CD8-positive, alpha-beta memory T cell (primary cell): ENCODE results near the gene GEMIN7. TPM values are rescaled to one million over a fixed set of nuclear protein-coding genes. Genes with fewer than 3 reads are reported as not detected.

Experiments
- CTCF ChIA-PET: fragments of 350-600 bp; sonication (Branson Sonifier 250); formaldehyde crosslinking; loops from one replicate; lab custom pipeline; 2021; ENCODE audit warnings: antibody characterized with exemption; lab: Charles Lee
- POLR2A ChIA-PET: fragments of 350-600 bp; sonication (Branson Sonifier 250); formaldehyde crosslinking; loops from one replicate; lab custom pipeline; 2021; ENCODE audit warnings: antibody characterized with exemption; lab: Charles Lee
- DNase-seq, 5 donors: peaks; one replicate each; pipeline versions ENCODE4 v3.0.0 to v3.0.0-alpha.2; 2020 to 2022; ENCODE audit warnings: mixed read lengths in 1 of 5
- H3K27ac ChIP-seq: one replicate; pipeline ENCODE4 v1.7.0; 2013; ENCODE audit warnings: low read depth, mild to moderate bottlenecking, low read length, moderate library complexity
- H3K27me3 ChIP-seq: 2 replicates; pipeline ENCODE4 v1.7.0; 2013; ENCODE audit warnings: low read length, mild to moderate bottlenecking; ENCODE audit not compliant: insufficient read depth, poor library complexity, severe bottlenecking
- H3K36me3 ChIP-seq: 2 replicates; pipeline ENCODE4 v1.7.0; 2013; ENCODE audit warnings: mild to moderate bottlenecking, low read length, moderate library complexity; ENCODE audit not compliant: insufficient read depth
- H3K4me1 ChIP-seq: 2 replicates; pipeline ENCODE4 v1.7.0; 2013; ENCODE audit warnings: mild to moderate bottlenecking, low read length, moderate library complexity; ENCODE audit not compliant: insufficient read depth
- H3K4me3 ChIP-seq: 2 replicates; pipeline ENCODE4 v1.7.0; 2013; ENCODE audit warnings: mild to moderate bottlenecking, low read length
- H3K9me3 ChIP-seq: 2 replicates; pipeline ENCODE4 v1.7.0; 2013; ENCODE audit warnings: mild to moderate bottlenecking, low read length
- H3K27ac Mint-ChIP-seq, 8 donors: one replicate each; pipeline ENCODE4 v1.8.0; 2020 to 2021; ENCODE audit warnings: mixed read lengths in 8 of 8, mild to moderate bottlenecking in 6 of 8, inconsistent platforms in 3 of 8, moderate library complexity in 3 of 8
- H3K27me3 Mint-ChIP-seq, 2 donors: one replicate each; pipeline ENCODE4 v1.8.0; 2020 to 2021; ENCODE audit warnings: mixed read lengths in 2 of 2, mild to moderate bottlenecking in 1 of 2, moderate library complexity in 1 of 2
- H3K36me3 Mint-ChIP-seq, 3 donors: one replicate each; pipeline ENCODE4 v1.8.0; 2020 to 2021; ENCODE audit warnings: mixed read lengths in 3 of 3, inconsistent platforms in 1 of 3, mild to moderate bottlenecking in 1 of 3
- H3K4me1 Mint-ChIP-seq, 3 donors: one replicate each; pipeline ENCODE4 v1.8.0; 2020 to 2021; ENCODE audit warnings: mixed read lengths in 3 of 3, inconsistent platforms in 1 of 3, mild to moderate bottlenecking in 1 of 3
- H3K4me3 Mint-ChIP-seq, 7 donors: one replicate each; pipeline ENCODE4 v1.8.0; 2020 to 2021; ENCODE audit warnings: mixed read lengths in 7 of 7, mild to moderate bottlenecking in 6 of 7, moderate library complexity in 4 of 7, inconsistent platforms in 2 of 7
- H3K9me3 Mint-ChIP-seq, 5 donors: one replicate each; pipeline ENCODE4 v1.8.0; 2020 to 2022; ENCODE audit warnings: mixed read lengths in 5 of 5, mild to moderate bottlenecking in 3 of 5, moderate library complexity in 2 of 5, inconsistent platforms in 1 of 5
- polyA plus RNA-seq: library from polyadenylated mRNA; unstranded; fragments of 300-500 nt; fragmentation: Illumina TruSeq; gene quantifications from one replicate; pipeline ENCODE4 v1.2.3, GENCODE V29; 2021
- total RNA-seq, 2 experiments: library from RNA; stranded (reverse); gene quantifications; one replicate each; pipeline ENCODE4 v1.2.3, GENCODE V29; 2021

The GEMIN7 gene
- total and polyA plus RNA-seq, 3 experiments from 2014 or later, result 51.6 to 93.5 (median 51.6) TPM

DNA sequence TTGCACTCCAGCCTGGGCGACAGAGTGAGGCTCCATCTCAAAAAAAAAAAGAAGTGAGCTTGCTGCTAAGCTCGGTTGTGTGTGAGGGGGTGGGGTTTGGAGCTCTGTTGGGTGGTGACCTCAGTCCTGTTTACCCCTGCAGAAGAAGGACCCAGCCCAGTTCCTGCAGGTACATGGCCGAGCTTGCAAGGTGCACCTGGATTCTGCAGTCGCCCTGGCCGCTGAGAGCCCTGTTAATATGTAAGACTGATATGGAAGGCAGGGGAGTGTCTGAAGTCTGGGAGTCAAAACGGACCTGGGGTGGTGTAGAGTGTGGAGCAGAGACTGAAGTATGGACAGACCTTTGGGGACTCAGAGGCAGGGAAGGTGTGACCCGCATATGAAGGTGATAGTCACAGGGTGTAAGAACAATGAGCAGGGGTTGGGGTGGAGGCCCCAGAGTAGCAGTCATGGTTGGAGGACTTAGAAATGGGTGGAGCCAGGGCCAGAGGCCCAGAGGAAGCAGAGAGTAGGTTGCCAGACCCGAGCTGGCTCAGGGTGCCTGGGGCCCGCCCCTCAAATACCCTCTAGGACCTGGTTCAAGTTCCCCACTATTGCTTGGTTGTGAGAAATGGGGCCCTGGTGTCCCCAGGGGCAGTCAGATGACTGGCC, 27.0 kb upstream of the GEMIN7 start:
- H3K27ac Mint-ChIP-seq, result peak overlapping the region in 2 of 8 donors; percentile 57 to 86
- H3K27me3 Mint-ChIP-seq, result no peaks in the 10 kb centered on the region
- H3K36me3 Mint-ChIP-seq, result peaks cover 0 to 73% (median 2%) of the 10 kb centered on the region in 3 donors
- no peak for DNase-seq
- H3K27ac ChIP-seq, result no peak overlapping the region
- H3K4me3 ChIP-seq, result no peak overlapping the region
- no peak overlapping the region for H3K4me3 Mint-ChIP-seq
- ChIA-PET CTCF (interaction anchor here (0.9 kb wide), 1 partner anchor 8 kb away, joined by 3 read pairs; no protein-coding TSS in a partner anchor), POLR2A (interaction anchor here (0.7 kb wide), 1 partner anchor 16 kb away, joined by 4 read pairs; no protein-coding TSS in a partner anchor)
- peaks cover 35% of the 10 kb centered on the region for H3K36me3 ChIP-seq
- no peaks in the 10 kb centered on the region for H3K27me3 ChIP-seq
- H3K4me1 ChIP-seq, result peaks cover 4% of the 10 kb centered on the region
- peaks cover 16 to 24% (median 18%) of the 10 kb centered on the region in 3 donors for H3K4me1 Mint-ChIP-seq
- H3K9me3 ChIP-seq, result no peaks in the 10 kb centered on the region
- H3K9me3 Mint-ChIP-seq, result peaks cover 0 to 2% (median 0%) of the 10 kb centered on the region in 5 donors

DNA sequence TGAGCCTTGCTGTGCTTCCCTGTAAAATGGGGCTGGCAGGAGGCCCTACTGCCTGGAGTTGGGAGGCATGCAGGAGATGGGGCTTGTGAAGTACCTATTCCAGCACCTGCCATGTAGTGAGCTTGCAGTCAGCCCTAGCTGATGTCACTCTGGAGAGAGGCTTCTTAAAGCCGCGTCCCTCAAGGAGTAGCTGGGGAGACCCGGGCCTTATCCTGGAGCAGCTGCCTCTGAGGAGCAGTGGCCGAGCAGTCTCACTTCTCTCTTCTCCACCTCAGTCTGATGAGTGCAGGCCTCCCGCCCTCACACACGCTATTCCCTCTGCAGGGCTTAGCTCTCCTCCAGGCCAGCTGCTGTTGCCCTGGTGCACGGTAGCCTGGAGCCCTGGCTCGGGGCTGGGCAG, 22.2 kb upstream of the GEMIN7 start:
- Histone ChIP-seq H3K27ac (no peak overlapping the region), H3K9me3 (no peaks in the 10 kb centered on the region), H3K4me1 (no peaks in the 10 kb centered on the region), H3K27me3 (no peaks in the 10 kb centered on the region), H3K4me3 (no peak overlapping the region), H3K36me3 (peaks cover 68% of the 10 kb centered on the region)
- no peak for DNase-seq
- H3K9me3 Mint-ChIP-seq, result peaks cover 0 to 2% (median 0%) of the 10 kb centered on the region in 5 donors
- H3K36me3 Mint-ChIP-seq, result peaks cover 3 to 96% (median 11%) of the 10 kb centered on the region in 3 donors
- H3K27ac Mint-ChIP-seq, result no peak overlapping the region
- peaks cover 4 to 10% (median 5%) of the 10 kb centered on the region in 3 donors for H3K4me1 Mint-ChIP-seq
- CTCF ChIA-PET, result interaction anchor here (1.3 to 1.4 kb wide), 2 partner anchors 67 to 69 kb away, joined by 3 to 5 read pairs; no protein-coding TSS in a partner anchor
- H3K4me3 Mint-ChIP-seq, result no peak overlapping the region
- H3K27me3 Mint-ChIP-seq, result no peaks in the 10 kb centered on the region
- POLR2A ChIA-PET, result no interaction called here

DNA sequence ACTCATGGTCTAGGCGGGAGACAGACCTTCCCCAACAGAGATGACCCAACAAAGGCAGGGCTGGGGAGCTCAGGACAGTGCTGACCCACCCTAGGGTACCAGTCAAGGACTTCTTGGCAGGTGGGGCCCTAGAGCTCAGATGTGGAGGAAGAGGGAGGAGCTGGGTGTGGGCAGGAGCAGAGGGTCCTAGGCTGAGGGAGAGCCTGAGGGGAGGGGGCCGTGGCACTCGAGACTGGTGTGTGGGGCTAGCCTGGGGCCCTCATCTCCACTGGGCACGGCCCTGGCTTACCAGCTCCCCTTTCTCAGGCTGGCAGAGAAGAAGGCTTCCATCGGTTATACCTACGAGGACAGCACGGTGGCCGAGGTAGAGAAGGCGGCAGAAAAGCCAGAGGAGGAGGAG, 21.6 kb upstream of the GEMIN7 start:
- H3K4me1 Mint-ChIP-seq, result peaks cover 4 to 8% (median 5%) of the 10 kb centered on the region in 3 donors
- H3K27ac Mint-ChIP-seq, result peak overlapping the region in 1 of 8 donors; percentile 36
- CTCF ChIA-PET, result interaction anchor here (1.3 to 1.4 kb wide), 2 partner anchors 68 to 69 kb away, joined by 3 to 5 read pairs; no protein-coding TSS in a partner anchor
- no peaks in the 10 kb centered on the region for H3K9me3 ChIP-seq
- H3K4me1 ChIP-seq, result no peaks in the 10 kb centered on the region
- no peaks in the 10 kb centered on the region for H3K9me3 Mint-ChIP-seq
- H3K36me3 ChIP-seq, result peaks cover 66% of the 10 kb centered on the region
- H3K4me3 Mint-ChIP-seq, result no peak overlapping the region
- POLR2A ChIA-PET, result no interaction called here
- H3K27ac ChIP-seq, result no peak overlapping the region
- H3K4me3 ChIP-seq, result no peak overlapping the region
- DNase-seq, result no peak
- H3K27me3 ChIP-seq, result no peaks in the 10 kb centered on the region
- H3K36me3 Mint-ChIP-seq, result peaks cover 3 to 92% (median 9%) of the 10 kb centered on the region in 3 donors
- H3K27me3 Mint-ChIP-seq, result no peaks in the 10 kb centered on the region

DNA sequence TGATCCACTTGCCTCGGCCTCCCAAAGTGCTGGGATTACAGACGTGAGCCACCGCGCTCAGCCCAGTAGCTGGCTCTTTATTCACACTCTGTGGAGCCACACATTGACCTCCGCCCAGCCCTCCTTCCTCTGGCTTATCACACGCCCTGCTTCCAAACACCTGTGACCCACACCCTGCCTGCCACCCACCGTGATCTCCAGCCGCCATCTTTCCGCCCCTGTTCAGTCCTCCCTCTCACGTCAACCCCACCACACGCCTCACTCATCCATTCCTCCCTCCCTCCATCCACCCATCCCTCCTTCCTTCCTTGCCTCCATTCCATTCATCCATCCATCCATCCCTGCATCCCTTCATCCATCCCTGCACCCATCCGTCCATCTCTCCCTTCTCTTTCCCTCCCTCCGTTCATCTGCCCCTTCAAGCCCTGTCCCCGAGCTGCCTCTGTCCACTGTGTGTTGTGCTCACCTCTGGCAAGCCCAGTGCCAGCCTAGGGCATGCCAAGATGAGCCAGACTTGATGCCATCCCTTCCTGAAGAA, 20.4 kb upstream of the GEMIN7 start:
- no peak for DNase-seq
- no peaks in the 10 kb centered on the region for H3K27me3 ChIP-seq
- no peaks in the 10 kb centered on the region for H3K9me3 ChIP-seq
- peak overlapping the region in 2 of 8 donors; percentile 80 to 89 for H3K27ac Mint-ChIP-seq
- H3K4me3 Mint-ChIP-seq, result peak overlapping the region in 1 of 7 donors; percentile 27
- H3K27ac ChIP-seq, result no peak overlapping the region
- H3K36me3 Mint-ChIP-seq, result peaks cover 3 to 91% (median 9%) of the 10 kb centered on the region in 3 donors
- CTCF ChIA-PET, result interaction anchor here (1.1 to 2.0 kb wide), 10 partner anchors 10 to 156 kb away, joined by 4 to 17 read pairs (median 6); partner anchors contain the start of gene CLASRP
- POLR2A ChIA-PET, result no interaction called here
- H3K27me3 Mint-ChIP-seq, result no peaks in the 10 kb centered on the region
- H3K36me3 ChIP-seq, result peaks cover 58% of the 10 kb centered on the region
- peaks cover 4 to 8% (median 5%) of the 10 kb centered on the region in 3 donors for H3K4me1 Mint-ChIP-seq
- no peak overlapping the region for H3K4me3 ChIP-seq
- no peaks in the 10 kb centered on the region for H3K9me3 Mint-ChIP-seq
- H3K4me1 ChIP-seq, result no peaks in the 10 kb centered on the region

DNA sequence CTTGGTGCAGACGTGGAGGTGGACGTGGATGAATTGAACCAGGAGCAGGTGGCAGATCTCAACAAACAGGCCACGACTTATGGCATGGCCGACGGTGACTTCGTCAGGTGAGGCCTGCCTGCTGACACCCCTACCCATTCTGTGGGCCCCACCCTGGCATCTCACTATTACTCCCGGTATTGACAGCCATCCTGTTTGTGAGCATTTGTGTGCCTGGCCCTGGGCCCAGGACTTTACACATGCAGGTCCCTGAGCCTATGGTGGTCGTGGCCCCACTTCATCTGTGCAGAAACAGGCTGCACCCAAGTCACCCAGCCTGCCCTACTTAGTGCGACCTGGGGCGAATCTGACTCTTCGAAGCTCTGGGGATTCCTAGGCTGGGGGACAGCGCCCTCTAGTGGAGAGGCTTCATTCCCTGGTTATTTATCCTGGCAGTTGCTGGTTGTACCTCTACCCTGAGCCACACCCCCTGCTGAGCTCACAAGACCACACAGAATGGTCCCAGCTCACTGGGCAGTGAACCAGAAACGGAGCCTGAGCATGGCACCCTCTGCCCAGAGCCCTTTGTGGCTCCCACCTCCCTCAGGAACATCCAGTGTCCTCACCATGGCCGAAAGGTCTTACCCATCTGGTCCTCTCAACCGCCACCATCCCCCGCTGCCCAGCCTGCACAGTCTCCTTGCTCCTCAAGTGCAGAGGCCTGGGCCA, 19.6 kb upstream of the GEMIN7 start:
- Mint-ChIP-seq H3K27ac (peak overlapping the region in 7 of 8 donors; percentile 48 to 97 (median 83)), H3K4me3 (no peak overlapping the region), H3K4me1 (peaks cover 4 to 8% (median 5%) of the 10 kb centered on the region in 3 donors), H3K36me3 (peaks cover 3 to 88% (median 9%) of the 10 kb centered on the region in 3 donors), H3K9me3 (no peaks in the 10 kb centered on the region), H3K27me3 (no peaks in the 10 kb centered on the region)
- no peaks in the 10 kb centered on the region for H3K9me3 ChIP-seq
- no peak overlapping the region for H3K4me3 ChIP-seq
- H3K4me1 ChIP-seq, result no peaks in the 10 kb centered on the region
- H3K36me3 ChIP-seq, result peaks cover 54% of the 10 kb centered on the region
- ChIA-PET CTCF (interaction anchor here (0.7 to 2.0 kb wide), 18 partner anchors 8 to 169 kb away, joined by 3 to 17 read pairs (median 4); partner anchors contain the start of genes CLASRP, GEMIN7 and RELB), POLR2A (no interaction called here)
- peak; percentile 70 to 85 (median 78) for DNase-seq
- H3K27ac ChIP-seq, result no peak overlapping the region
- H3K27me3 ChIP-seq, result no peaks in the 10 kb centered on the region

DNA sequence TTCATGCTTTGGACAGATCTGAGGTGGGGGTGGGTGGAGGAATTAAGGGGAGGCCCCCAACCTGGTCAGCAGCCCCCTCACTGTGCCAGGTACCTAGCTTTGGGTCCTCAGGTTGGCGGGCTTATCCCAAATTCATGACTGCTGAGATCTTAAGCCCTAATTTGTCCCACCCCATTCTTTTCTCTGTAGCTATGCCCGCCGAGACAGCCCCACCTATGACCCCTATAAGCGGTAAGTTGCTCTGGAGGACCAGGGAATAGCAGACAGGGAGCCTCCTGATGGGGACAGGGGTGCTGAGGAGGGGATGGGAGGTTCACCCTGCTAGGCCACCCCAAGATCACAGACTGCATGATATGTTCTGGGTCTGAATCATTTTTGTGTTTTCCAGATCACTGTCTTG, 17.1 kb upstream of the GEMIN7 start:
- no peaks in the 10 kb centered on the region for H3K27me3 ChIP-seq
- H3K9me3 ChIP-seq, result no peaks in the 10 kb centered on the region
- H3K36me3 ChIP-seq, result peaks cover 41% of the 10 kb centered on the region
- no peak overlapping the region for H3K27ac ChIP-seq
- H3K27ac Mint-ChIP-seq, result peak overlapping the region in 2 of 8 donors; percentile 24 to 37
- CTCF ChIA-PET, result interaction anchor here (1.2 to 1.7 kb wide), 3 partner anchors 34 to 73 kb away, joined by 3 to 6 read pairs (median 3); no protein-coding TSS in a partner anchor
- POLR2A ChIA-PET, result no interaction called here
- peaks cover 3 to 80% (median 9%) of the 10 kb centered on the region in 3 donors for H3K36me3 Mint-ChIP-seq
- H3K4me1 Mint-ChIP-seq, result peaks cover 4 to 8% (median 5%) of the 10 kb centered on the region in 3 donors
- H3K4me3 Mint-ChIP-seq, result no peak overlapping the region
- no peak overlapping the region for H3K4me3 ChIP-seq
- no peak for DNase-seq
- H3K27me3 Mint-ChIP-seq, result no peaks in the 10 kb centered on the region
- no peaks in the 10 kb centered on the region for H3K9me3 Mint-ChIP-seq
- H3K4me1 ChIP-seq, result no peaks in the 10 kb centered on the region

DNA sequence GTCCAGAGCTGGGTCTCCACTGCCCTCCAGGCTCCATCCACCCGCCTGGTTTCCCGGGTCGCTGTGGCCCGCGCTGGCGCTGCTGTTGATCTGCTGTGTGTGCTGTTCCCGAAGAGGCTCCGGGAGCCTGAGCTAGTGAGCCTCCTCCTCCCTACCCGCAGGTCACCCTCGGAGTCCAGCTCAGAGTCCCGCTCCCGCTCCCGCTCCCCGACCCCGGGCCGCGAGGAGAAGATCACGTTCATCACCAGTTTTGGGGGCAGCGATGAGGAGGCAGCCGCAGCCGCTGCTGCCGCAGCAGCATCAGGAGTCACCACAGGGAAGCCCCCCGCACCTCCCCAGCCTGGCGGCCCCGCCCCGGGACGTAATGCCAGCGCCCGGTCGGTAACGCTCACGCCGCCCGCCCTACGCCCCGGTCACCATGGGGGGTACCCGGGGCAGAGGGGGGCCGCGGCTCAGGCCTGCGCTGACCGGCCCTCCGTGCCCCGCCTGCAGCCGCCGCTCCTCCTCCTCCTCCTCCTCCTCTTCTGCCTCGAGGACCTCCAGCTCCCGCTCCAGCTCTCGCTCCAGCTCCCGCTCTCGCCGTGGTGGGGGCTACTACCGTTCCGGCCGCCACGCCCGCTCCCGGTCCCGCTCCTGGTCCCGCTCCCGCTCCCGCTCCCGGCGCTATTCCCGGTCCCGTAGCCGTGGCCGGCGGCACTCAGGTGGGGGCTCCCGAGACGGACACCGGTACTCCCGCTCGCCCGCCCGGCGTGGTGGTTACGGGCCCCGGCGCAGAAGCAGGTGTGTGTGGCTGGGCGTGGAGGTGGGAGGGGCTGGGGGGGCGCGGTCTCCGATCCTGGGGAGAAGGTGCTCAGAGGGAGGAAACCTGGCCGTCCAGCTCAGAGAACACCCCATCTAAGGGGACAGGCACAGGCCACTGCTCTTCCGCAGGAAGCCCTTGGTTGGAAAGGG, 14.9 kb upstream of the GEMIN7 start:
- Mint-ChIP-seq H3K27ac (no peak overlapping the region), H3K4me3 (no peak overlapping the region), H3K4me1 (peaks cover 4 to 5% (median 5%) of the 10 kb centered on the region in 3 donors), H3K27me3 (no peaks in the 10 kb centered on the region), H3K36me3 (peaks cover 3 to 73% (median 7%) of the 10 kb centered on the region in 3 donors), H3K9me3 (no peaks in the 10 kb centered on the region)
- Histone ChIP-seq H3K4me3 (no peak overlapping the region), H3K4me1 (no peaks in the 10 kb centered on the region), H3K36me3 (peaks cover 35% of the 10 kb centered on the region), H3K27me3 (no peaks in the 10 kb centered on the region), H3K27ac (no peak overlapping the region), H3K9me3 (no peaks in the 10 kb centered on the region)
- no peak for DNase-seq
- ChIA-PET POLR2A (no interaction called here), CTCF (no interaction called here)
